Neural progenitor cell (in vitro differentiated cells): ENCODE measurements around the gene IL16. TPM values are rescaled to one million over a fixed set of nuclear protein-coding genes. Genes with fewer than 3 reads are reported as not detected.

Source experiments
- DNase-seq: peaks from one replicate; pipeline ENCODE4 v3.0.0-alpha.2; 2016; ENCODE audit warnings: low spot score
- H2AFZ ChIP-seq: fragments of 200-600 bp; sonication (generic); replicated peaks from 2 replicates; pipeline ENCODE4 v1.6.1; 2016; ENCODE audit warnings: antibody characterized with exemption
- H3F3A ChIP-seq: fragments of 200-600 bp; sonication (generic); 2 replicates; pipeline ENCODE4 v1.6.1; 2016; ENCODE audit warnings: antibody characterized with exemption, low read depth
- H3K27ac ChIP-seq: fragments of 200-600 bp; sonication (generic); 2 replicates; pipeline ENCODE4 v1.5.1; 2016; ENCODE audit warnings: mild to moderate bottlenecking
- H3K27me3 ChIP-seq: fragments of 200-600 bp; sonication (generic); 2 replicates; pipeline ENCODE4 v1.6.1; 2016; ENCODE audit warnings: mild to moderate bottlenecking, moderate library complexity
- H3K36me3 ChIP-seq: fragments of 200-600 bp; sonication (generic); 2 replicates; pipeline ENCODE4 v1.5.1; 2016
- H3K4me1 ChIP-seq: fragments of 200-600 bp; sonication (generic); 2 replicates; pipeline ENCODE4 v1.6.1; 2016; ENCODE audit warnings: mixed run types
- H3K4me2 ChIP-seq: fragments of 200-600 bp; sonication (generic); 2 replicates; pipeline ENCODE4 v1.6.1; 2016
- H3K4me3 ChIP-seq: fragments of 200-600 bp; sonication (generic); 2 replicates; pipeline ENCODE4 v1.5.1; 2016
- H3K79me2 ChIP-seq: fragments of 200-600 bp; sonication (generic); 2 replicates; pipeline ENCODE4 v1.6.1; 2016; ENCODE audit warnings: low read depth
- H3K9ac ChIP-seq: fragments of 200-600 bp; sonication (generic); 2 replicates; pipeline ENCODE4 v1.6.1; 2016
- H3K9me3 ChIP-seq: fragments of 200-600 bp; sonication (generic); 2 replicates; pipeline ENCODE4 v1.5.1; 2016; ENCODE audit warnings: low read depth
- H4K20me1 ChIP-seq: fragments of 200-600 bp; sonication (generic); 2 replicates; pipeline ENCODE4 v1.6.1; 2016; ENCODE audit warnings: low read depth
- H3K27ac Mint-ChIP-seq: 3 replicates; pipeline ENCODE4 v1.8.0; 2021; ENCODE audit warnings: mixed read lengths
- H3K27me3 Mint-ChIP-seq: 2 replicates; pipeline ENCODE4 v1.8.0; 2022; ENCODE audit warnings: low read depth, mild to moderate bottlenecking, inconsistent platforms, moderate library complexity, mixed read lengths; ENCODE audit not compliant: insufficient read depth
- H3K36me3 Mint-ChIP-seq: 3 replicates; pipeline ENCODE4 v1.8.0; 2021; ENCODE audit warnings: mixed read lengths
- H3K4me1 Mint-ChIP-seq: 3 replicates; pipeline ENCODE4 v1.8.0; 2021; ENCODE audit warnings: mixed read lengths
- H3K4me3 Mint-ChIP-seq: 3 replicates; pipeline ENCODE4 v1.8.0; 2021; ENCODE audit warnings: mild to moderate bottlenecking, moderate library complexity, mixed read lengths
- H3K9me3 Mint-ChIP-seq: 3 replicates; pipeline ENCODE4 v1.8.0; 2020; ENCODE audit warnings: mixed read lengths
- EZH2 ChIP-seq: fragments of 200-600 bp; sonication (generic); IDR thresholded peaks from 2 replicates; pipeline ENCODE4 v1.6.1; 2017; ENCODE audit warnings: antibody characterized with exemption, mild to moderate bottlenecking, moderate library complexity
- EZH2phosphoT487 ChIP-seq: fragments of 200-600 bp; sonication (generic); IDR thresholded peaks from 2 replicates; pipeline ENCODE4 v1.6.1; 2017; ENCODE audit warnings: antibody characterized with exemption
- total RNA-seq: library from RNA; depleted of rRNA; stranded (reverse); fragments of >200 nt; gene quantifications from 2 replicates; pipeline ENCODE4 v1.2.3, GENCODE V29; 2015; ENCODE audit warnings: low replicate concordance
- TF ChIP-seq, protein P1 (sequence below): fragments of 200-600 bp; sonication (generic); IDR thresholded peaks from 2 replicates; pipeline ENCODE4 v1.5.1; 2017; ENCODE audit warnings: antibody characterized with exemption, mild to moderate bottlenecking

IL16 gene
- total RNA-seq, 1 donor from 2014 or later = not detected

DNA sequence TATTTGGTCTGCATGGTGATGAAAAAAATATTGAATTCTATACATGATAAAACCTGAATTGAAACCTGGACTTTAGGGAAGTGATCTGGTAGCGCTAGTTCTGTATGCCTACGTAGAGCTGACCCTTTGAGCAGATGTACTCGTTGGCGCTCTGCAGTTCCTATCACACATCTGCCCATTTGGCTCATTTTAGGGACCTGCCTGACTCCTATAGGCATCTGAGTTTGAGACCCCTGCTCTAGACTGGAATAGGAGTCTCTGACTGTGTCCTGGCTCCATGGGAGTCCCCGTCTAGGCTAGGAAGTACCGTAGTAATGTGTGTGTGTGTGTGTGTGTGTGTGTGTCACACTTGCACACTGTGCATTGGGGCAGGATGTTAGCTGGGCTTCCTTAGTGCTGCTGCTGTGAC lies 106.0 kb downstream of the IL16 start:
- Mint-ChIP-seq H3K9me3 (no peaks in the 10 kb centered on the region), H3K4me1 (peaks cover 18% of the 10 kb centered on the region), H3K27ac (no peak overlapping the region), H3K4me3 (no peak overlapping the region), H3K27me3 (peaks cover 14% of the 10 kb centered on the region), H3K36me3 (no peaks in the 10 kb centered on the region)
- no peaks in the 10 kb centered on the region for H3K9me3 ChIP-seq
- no peak for TF ChIP-seq EZH2phosphoT487
- TF ChIP-seq EZH2 = no peak
- H3K27ac ChIP-seq = no peak overlapping the region
- H3K27me3 ChIP-seq = no peaks in the 10 kb centered on the region
- H3K36me3 ChIP-seq = no peaks in the 10 kb centered on the region
- no peaks in the 10 kb centered on the region for H3K79me2 ChIP-seq
- no peak overlapping the region for H3K4me3 ChIP-seq
- peaks cover 23% of the 10 kb centered on the region for H3K4me1 ChIP-seq
- H3F3A ChIP-seq = peaks cover 8% of the 10 kb centered on the region
- no peaks in the 10 kb centered on the region for H4K20me1 ChIP-seq
- DNase-seq = no peak
- no peak overlapping the region for H3K4me2 ChIP-seq
- H2AFZ ChIP-seq = no peak overlapping the region
- H3K9ac ChIP-seq = no peak overlapping the region

DNA sequence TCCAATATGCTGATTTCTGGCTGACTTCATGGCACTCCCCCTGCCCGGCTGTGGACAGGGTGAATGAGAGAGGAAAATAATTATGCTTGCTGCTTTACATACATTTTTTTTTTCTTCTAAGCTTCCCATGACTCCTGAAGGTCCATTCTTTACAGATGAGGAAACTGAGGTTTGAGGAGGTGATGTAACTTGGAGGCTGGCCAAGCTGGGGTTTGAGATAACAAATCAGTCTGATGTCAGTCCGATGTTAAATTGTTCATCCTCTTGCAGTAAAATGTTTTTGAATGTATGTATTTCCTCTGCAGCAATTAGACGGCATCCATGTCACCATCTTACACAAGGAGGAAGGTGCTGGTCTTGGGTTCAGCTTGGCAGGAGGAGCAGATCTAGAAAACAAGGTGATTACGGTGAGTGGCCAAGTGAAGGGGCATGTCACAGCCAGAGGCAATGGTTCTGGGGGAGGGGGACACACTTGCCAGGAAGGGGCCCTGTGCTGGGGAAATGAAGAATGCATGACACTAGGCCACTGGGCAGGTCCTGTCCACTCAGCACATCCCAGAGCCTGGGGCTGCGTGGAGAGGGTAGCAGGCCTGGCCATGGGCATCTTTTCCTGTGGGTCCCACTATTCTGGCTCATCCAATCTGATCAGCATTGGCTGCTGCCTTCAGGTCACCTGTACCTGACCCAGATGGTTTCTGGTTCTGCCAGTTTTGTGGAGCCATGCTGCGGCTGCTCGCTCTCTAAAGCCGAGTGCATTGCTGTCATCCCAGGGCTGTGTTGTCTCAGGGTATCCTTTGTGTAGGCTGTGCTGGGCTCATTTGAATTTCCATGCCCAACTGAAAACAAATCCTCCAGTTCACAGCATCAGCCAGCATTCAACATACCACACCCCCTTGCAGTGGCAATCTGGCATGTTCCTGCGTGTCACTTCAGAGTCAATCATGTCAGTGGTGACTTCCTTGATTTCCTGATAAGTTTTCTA lies 106.9 kb downstream of the IL16 start:
- Mint-ChIP-seq H3K27ac (peak overlapping the region; percentile 60), H3K27me3 (peaks cover 16% of the 10 kb centered on the region), H3K36me3 (no peaks in the 10 kb centered on the region), H3K9me3 (no peaks in the 10 kb centered on the region), H3K4me3 (no peak overlapping the region), H3K4me1 (peaks cover 18% of the 10 kb centered on the region)
- Histone ChIP-seq H3K4me3 (no peak overlapping the region), H3K36me3 (no peaks in the 10 kb centered on the region), H3K4me1 (peaks cover 23% of the 10 kb centered on the region), H3K27me3 (no peaks in the 10 kb centered on the region), H3K79me2 (no peaks in the 10 kb centered on the region), H3K9ac (no peak overlapping the region), H3K4me2 (peak overlapping the region; percentile 56), H3F3A (peaks cover 8% of the 10 kb centered on the region), H4K20me1 (no peaks in the 10 kb centered on the region), H3K27ac (no peak overlapping the region), H3K9me3 (no peaks in the 10 kb centered on the region), H2AFZ (peak overlapping the region; percentile 87)
- peak; percentile 52 for DNase-seq
- no peak for TF ChIP-seq EZH2
- TF ChIP-seq, protein P1, sequence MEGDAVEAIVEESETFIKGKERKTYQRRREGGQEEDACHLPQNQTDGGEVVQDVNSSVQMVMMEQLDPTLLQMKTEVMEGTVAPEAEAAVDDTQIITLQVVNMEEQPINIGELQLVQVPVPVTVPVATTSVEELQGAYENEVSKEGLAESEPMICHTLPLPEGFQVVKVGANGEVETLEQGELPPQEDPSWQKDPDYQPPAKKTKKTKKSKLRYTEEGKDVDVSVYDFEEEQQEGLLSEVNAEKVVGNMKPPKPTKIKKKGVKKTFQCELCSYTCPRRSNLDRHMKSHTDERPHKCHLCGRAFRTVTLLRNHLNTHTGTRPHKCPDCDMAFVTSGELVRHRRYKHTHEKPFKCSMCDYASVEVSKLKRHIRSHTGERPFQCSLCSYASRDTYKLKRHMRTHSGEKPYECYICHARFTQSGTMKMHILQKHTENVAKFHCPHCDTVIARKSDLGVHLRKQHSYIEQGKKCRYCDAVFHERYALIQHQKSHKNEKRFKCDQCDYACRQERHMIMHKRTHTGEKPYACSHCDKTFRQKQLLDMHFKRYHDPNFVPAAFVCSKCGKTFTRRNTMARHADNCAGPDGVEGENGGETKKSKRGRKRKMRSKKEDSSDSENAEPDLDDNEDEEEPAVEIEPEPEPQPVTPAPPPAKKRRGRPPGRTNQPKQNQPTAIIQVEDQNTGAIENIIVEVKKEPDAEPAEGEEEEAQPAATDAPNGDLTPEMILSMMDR = no peak
- TF ChIP-seq EZH2phosphoT487 = no peak

DNA sequence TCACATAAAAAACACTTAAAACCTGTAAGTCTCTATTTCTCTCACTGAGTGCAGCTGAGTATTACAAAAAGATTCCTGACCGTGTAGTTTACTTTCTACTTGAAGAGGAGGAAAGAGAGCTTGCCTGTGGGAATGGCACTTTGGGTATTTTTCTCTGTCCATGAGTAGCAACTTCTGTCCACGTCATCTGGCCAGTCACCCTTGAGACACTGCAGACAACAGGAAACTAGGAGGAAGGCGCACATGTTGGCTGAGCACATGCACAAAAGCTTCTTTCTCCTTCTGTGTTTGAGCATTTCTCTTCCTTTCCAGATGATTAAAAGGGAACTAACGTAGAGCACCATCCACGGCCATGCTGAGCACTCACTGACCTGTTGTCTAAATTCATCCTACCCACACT lies 107.5 kb downstream of the IL16 start:
- H3K4me3 ChIP-seq = no peak overlapping the region
- H3K9ac ChIP-seq = no peak overlapping the region
- TF ChIP-seq EZH2 = no peak
- TF ChIP-seq, protein P1 = no peak
- no peak for TF ChIP-seq EZH2phosphoT487
- DNase-seq = no peak
- no peaks in the 10 kb centered on the region for H3K79me2 ChIP-seq
- Mint-ChIP-seq H3K4me1 (peaks cover 18% of the 10 kb centered on the region), H3K27me3 (peaks cover 15% of the 10 kb centered on the region), H3K4me3 (no peak overlapping the region), H3K27ac (peak overlapping the region; percentile 60), H3K36me3 (no peaks in the 10 kb centered on the region), H3K9me3 (no peaks in the 10 kb centered on the region)
- no peaks in the 10 kb centered on the region for H3K36me3 ChIP-seq
- H4K20me1 ChIP-seq = no peaks in the 10 kb centered on the region
- H3K4me1 ChIP-seq = peaks cover 23% of the 10 kb centered on the region
- H3K27me3 ChIP-seq = no peaks in the 10 kb centered on the region
- H2AFZ ChIP-seq = peak overlapping the region; percentile 87
- peaks cover 8% of the 10 kb centered on the region for H3F3A ChIP-seq
- H3K9me3 ChIP-seq = no peaks in the 10 kb centered on the region
- no peak overlapping the region for H3K27ac ChIP-seq
- H3K4me2 ChIP-seq = peak overlapping the region; percentile 56

DNA sequence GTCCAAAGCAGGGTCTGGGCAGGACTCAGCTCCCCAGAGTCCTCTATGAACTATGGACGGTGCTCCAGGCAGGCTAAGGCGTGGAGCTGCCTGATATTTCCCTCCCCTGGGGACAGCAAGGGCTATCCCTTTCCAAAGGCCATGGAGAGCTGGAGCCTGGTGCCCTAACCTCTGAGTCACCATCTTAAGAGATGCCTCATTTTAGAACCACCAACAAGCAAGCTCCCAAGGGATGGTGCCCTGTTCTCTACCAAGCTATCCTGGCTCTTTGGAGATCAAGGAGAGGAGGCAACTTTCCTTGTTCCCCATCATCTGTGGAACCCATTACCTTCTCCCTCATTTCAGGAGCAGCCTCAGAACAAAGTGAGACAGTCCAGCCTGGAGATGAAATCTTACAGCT lies 111.6 kb downstream of the IL16 start:
- Histone ChIP-seq H3K9me3 (no peaks in the 10 kb centered on the region), H3K36me3 (no peaks in the 10 kb centered on the region), H3K4me3 (no peak overlapping the region), H3F3A (peaks cover 8% of the 10 kb centered on the region), H2AFZ (no peak overlapping the region), H4K20me1 (no peaks in the 10 kb centered on the region), H3K9ac (no peak overlapping the region), H3K27me3 (no peaks in the 10 kb centered on the region), H3K4me2 (no peak overlapping the region), H3K27ac (no peak overlapping the region), H3K79me2 (no peaks in the 10 kb centered on the region), H3K4me1 (peaks cover 16% of the 10 kb centered on the region)
- Mint-ChIP-seq H3K27me3 (peaks cover 9% of the 10 kb centered on the region), H3K9me3 (no peaks in the 10 kb centered on the region), H3K4me1 (peaks cover 19% of the 10 kb centered on the region), H3K27ac (no peak overlapping the region), H3K36me3 (no peaks in the 10 kb centered on the region), H3K4me3 (no peak overlapping the region)
- TF ChIP-seq, protein P1 = no peak
- no peak for TF ChIP-seq EZH2phosphoT487
- TF ChIP-seq EZH2 = no peak
- DNase-seq = no peak
